Choroid plexus epithelial cell (primary cell): ENCODE data around the gene RNASE7.

Source experiments
- DNase-seq: peaks from one replicate; pipeline ENCODE4 v3.0.0-alpha.2; 2010; ENCODE audit warnings: low read depth
- H3K4me3 ChIP-seq: 2 replicates; pipeline ENCODE4 v1.5.1; 2011; ENCODE audit warnings: low read depth, mild to moderate bottlenecking, control low read depth, low read length, moderate library complexity
- CTCF ChIP-seq: conservative IDR thresholded peaks from 2 replicates; pipeline ENCODE4 v1.5.1; 2011; ENCODE audit warnings: low read depth, mild to moderate bottlenecking, control low read depth, inconsistent platforms, low read length, moderate library complexity

Gene RNASE7

GRCh38 chr14:21016413-21017190 lies 25.6 kb upstream of the RNASE7 start:
- H3K4me3 ChIP-seq = no peak overlapping the region
- no peak for TF ChIP-seq CTCF
- DNase-seq = no peak

DNA sequence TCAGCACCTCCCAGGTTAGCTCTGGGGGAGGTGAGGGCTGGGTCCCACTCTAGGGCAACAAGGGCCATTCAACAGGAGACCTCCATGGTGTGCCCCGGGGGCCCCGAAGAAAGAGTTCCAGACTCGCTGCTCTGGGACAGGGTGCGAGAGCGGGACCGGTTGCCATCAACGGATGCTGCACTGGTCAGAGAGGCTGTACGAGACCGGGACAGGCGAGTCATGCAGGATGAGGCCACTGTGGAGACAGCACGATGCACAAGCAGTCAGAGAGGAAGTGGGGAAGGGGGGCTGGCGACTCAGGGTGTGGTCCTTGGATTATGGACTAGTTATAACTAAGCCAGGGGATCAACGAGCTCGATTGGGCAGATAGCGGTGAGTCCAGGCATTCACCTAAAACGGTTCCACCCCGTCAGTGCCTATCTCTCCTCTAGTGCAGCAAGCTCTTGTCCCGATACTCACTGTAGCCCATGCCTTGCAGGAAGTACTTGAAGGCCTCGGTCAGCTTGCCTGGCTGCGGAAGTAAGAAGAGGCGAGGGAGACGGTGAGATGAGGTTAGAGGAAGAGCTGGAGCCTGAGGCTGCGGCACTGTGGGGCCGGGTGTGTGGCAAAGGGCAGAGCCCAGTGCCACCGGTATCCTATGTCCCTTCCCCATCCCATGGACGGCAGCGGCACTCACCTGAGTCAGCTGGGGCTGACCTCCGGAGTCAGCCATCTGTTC lies 24.5 kb upstream of the RNASE7 start:
- DNase-seq = no peak
- no peak overlapping the region for H3K4me3 ChIP-seq
- TF ChIP-seq CTCF = no peak

DNA sequence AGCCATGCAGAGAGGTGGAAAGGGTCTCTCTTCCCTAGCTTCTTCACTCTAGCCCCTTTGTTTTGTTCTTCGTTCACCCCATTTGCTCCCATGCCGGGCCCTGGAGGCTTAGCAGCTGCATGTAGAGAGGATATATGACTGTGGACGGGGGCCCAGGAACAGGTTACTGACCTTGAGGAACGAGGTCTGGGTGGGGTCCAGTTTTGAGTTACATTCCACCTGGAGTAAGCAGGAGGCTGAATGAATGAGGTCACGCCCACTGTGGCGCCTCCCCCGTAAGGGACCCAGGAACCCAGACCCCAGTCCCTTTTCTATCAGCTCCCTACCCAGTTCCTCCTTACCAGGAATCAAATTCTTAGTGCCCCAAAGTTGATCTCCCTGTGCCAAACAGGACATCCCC lies 23.9 kb upstream of the RNASE7 start:
- no peak for DNase-seq
- TF ChIP-seq CTCF = no peak
- H3K4me3 ChIP-seq = no peak overlapping the region

- H3K4me3 ChIP-seq = no peak overlapping the region
- no peak for DNase-seq
- no peak for TF ChIP-seq CTCF
Measured at GRCh38 chr14:21018781-21019180, 23.4 kb upstream of the RNASE7 start.

GRCh38 chr14:21019366-21019765 lies 22.8 kb upstream of the RNASE7 start:
- TF ChIP-seq CTCF = no peak
- no peak overlapping the region for H3K4me3 ChIP-seq
- DNase-seq = no peak

DNA sequence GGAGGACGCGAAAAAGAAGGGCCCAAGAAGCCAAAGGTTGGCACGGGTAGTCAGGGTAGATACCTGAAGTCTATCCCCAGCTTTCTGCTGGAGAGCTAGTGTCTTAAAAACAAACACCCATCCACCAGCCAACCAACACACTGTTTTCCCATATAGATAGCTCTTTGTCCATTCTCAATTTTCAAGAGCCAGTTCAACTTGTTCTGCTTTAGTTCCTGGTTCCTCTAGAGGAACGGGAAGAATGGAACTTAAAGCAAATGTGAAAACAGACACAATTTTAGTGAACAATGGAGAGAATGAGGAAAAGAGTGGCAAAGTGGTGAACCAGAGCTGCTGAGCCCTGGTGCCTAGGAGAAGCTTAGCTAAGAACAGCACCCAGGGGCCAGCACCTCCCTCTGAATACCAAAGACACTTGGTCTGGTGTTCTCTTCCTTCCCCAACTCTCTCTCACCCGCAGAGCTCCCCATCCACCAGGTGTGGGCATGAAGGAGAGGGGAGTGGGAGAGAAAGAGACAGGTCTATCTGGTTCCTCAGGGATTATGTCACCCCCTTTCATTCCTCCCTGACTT lies 21.1 kb upstream of the RNASE7 start:
- no peak overlapping the region for H3K4me3 ChIP-seq
- no peak for TF ChIP-seq CTCF

More for the DNA sequence above, 21.1 kb upstream of the RNASE7 start:
- no peak for DNase-seq
